ENCODE measurements around the gene TAGLN2.

The TAGLN2 gene

DNA sequence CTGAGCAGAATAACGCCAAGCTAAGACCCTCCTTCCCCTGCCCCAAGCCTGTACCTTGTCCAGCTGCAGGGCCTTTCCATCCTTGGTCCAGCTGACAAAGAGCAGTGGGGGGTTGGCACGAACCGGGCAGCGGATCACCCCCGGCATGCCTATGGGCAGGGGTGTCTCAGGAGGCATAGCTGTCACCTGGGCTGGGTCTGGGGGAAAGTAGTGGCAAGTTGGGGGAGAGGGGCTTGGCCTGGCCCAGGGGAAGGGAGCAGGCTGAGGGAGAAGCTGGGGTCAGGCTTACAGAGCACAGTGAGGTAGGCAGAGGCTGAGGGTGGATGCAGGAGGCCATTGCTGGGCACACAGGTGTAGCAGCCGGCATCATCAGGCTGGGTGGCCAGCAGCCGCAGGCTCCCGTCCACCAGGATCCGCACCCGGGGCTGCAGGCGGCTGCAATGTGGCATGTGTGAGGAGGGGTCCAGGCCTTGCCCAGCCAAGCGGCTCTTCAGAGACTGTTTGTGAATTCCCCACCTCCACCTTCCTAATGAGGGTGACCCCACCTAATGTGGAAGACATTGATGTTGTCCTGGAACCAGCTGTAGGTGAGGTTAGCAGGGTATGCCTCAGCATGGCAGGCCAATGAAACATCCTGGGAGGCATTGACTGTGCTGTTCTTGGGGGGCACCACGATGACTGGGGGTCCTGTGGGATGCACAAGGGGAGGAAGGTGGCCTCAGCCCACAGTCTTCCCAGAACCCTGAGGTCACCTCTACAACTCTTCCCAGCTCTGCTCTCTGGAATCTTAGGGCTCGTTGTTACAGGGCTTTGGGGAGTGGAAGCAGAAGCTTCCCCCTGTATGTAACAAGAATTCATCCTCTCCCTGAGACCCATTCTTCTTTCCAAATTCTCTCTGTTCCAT, 9.1 kb upstream of the TAGLN2 start:
- no peak for DNase-seq

- DNase-seq: no peak
Measured at GRCh38 chr1:159933347-159933746, 8.0 kb upstream of the TAGLN2 start.

DNA sequence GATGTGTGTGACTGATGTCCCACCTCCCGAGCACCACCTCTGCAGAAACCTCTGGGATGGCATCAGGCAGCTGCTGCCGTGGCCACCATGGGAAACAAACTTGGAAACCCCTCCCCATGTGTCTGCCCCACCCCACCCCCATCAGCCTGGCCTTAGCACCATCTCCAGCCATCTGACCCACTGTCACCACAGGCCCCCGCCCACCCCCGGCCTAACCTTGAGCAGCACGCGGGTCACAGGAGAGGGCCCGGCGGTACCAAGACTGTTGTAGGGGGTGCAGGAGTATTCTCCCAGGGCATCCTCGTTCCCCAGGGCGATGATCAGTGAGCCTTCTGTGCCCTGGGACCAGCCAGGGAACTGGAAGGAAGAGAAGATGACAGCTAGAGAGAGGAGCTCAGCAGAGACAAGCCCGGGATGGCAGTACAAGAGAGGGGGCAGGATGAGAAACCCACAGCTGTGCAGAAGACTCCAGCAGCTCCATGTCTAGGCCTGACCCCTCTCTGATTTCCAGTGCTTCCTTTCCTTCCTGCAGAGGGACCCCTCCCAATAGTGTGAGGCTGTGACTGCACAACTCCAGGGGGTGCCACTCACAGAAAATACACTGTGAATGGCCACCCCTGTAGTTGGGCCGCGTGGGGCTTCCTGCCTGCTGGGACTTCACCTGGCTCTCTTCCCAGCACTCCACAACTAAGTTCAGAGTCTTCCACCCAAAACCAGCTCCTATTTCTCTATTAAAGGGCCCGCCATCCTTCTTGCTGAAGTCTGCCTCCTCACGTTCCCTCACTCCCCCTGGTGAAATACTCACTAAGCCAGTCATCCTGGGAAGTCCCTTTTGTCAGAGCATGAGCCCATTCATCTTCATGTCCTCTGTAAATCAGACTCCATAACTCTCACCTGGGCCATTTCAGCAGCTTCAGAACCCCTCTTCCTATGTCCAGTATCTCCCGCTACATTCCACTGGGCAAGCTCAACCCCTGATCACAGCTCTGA, 7.3 kb upstream of the TAGLN2 start:
- DNase-seq: no peak

DNA sequence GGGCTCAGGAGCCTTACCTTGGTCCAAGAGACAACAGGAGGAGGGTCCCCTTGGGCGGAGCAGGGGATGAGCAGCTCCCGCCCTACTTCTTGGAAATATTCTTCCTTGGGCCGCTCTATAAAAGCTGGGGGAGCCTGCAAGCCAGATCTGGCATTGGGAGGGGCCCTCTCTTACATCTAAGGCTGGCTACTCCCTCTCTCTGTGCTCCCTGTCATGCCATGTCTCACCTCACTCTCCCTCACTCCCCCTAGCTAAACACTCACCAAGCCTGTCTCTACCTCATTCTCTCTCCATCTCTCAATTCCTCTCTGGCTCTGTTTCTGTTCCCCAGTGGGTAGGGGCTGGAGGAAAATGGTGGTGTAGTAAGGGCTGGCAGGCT, 6.5 kb upstream of the TAGLN2 start:
- DNase-seq: no peak

- DNase-seq: no peak
Measured at GRCh38 chr1:159931101-159931794, 5.9 kb upstream of the TAGLN2 start.

DNA sequence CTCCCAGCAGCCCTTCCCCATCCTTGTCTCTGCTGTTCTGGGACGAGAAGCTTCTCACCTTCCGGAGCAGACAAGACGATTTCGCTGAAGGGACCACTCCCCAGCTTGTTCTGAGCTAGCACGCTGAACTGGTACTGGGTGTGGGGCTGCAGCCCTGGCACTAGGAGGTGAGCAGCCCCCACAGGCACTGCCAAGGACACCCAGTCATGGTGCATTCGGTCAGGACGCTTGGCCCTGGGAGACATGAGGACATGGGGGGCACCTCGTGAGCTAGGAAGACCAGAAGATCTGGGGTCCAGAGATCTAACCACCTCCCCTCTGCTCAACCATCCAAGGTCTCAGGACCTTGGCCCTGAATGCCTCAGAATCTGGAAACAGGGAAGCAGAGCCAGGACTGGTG, 5.3 kb upstream of the TAGLN2 start:
- DNase-seq: no peak

DNA sequence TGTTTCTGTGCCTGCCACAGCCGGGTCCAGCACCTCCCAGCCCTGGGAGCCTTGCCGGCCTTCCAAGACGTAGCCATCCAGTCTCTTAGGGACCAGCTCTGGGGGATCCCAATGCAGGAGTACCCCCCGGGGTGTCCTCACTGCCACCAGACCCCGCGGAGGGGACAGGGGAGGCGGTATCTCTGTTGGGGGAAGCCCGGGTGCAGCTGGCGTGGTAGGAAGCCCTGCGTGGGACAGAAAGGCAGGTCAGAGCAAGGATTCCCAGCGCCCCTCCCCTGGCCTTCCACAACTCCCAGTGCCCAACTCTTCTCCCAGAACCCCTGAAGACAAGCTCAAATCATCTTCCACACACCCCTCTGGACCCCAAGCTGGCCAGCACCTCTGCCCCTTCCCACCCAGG, 4.9 kb upstream of the TAGLN2 start:
- no peak for DNase-seq

- no peak for DNase-seq
Measured at GRCh38 chr1:159929155-159930051, 4.1 kb upstream of the TAGLN2 start.

GRCh38 chr1:159928491-159929050, 3.3 kb upstream of the TAGLN2 start:
- no peak for DNase-seq

DNA sequence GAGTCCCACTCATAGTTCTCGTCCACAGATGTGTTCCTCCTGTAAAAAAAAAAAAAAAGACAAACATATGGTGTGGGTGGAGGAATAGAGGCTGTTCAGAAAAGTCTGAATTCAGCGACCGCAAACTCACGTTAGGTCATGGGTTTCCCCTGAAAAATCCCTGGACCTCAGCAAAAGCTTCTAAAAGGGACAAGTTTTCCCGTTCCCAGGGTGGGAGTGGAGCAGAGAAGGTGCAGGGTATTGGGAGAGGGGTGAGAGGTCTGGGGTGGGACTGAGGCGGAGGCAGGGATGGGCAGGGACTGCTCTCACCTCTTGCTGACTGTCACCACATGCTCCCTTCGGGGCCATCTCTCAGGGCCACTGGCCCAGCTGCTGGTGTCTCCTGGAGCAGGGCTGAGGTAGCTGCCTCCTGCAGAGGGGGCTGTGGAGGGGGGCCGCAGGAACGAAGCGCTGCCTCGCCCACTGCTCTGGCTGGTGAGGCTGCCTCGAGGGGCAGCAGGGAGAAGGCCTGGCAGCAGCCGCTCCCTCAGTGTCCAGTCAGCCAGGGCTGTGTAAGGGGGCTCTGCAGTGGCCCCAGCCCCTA, 2.6 kb upstream of the TAGLN2 start:
- no peak for DNase-seq

GRCh38 chr1:159927211-159927848, 2.0 kb upstream of the TAGLN2 start:
- no peak for DNase-seq

GRCh38 chr1:159925719-159926078, 392 bp upstream of the TAGLN2 start:
- DNase-seq: no peak

DNA sequence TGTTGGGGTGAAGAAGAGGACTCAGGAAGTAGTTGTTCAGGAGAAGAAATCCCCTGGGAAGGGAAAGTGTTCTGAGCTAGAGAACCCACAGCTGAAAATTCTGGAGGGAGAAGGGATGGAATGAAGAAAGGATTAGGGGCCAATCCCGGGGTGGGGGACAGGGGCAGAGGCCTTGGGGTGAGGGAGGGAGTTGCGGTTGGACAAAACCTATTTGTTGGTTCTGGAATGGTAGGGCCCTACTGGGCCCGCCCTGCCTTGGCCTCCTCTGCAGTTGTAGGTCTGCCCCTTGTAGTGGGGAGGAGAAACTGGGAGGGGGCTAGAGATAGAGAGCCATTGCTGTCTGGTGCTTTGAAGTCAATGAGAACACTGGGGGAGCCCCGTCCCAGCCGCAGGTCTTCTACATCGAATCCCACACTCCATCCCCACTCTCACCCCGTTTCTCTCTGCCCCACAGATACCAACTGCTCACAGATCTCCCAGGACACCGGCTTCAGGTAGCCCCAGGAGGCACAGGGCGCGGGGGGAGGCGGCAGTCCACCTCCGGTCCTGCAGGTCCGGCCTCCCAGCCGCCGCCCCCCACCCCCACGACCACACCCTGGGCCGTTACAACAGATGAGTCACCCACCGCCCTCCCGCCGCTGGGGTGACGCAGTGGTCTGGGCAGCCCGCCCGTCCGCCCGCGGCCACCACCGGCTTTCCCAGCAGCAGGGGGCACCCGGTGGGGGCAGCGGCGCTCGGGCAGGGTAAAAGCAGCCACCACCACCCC, 1.1 kb downstream of the TAGLN2 start:
- DNase-seq: peak; percentile 93

GRCh38 chr1:159923203-159924024, 1.9 kb downstream of the TAGLN2 start:
- peak; percentile 93 for DNase-seq

DNA sequence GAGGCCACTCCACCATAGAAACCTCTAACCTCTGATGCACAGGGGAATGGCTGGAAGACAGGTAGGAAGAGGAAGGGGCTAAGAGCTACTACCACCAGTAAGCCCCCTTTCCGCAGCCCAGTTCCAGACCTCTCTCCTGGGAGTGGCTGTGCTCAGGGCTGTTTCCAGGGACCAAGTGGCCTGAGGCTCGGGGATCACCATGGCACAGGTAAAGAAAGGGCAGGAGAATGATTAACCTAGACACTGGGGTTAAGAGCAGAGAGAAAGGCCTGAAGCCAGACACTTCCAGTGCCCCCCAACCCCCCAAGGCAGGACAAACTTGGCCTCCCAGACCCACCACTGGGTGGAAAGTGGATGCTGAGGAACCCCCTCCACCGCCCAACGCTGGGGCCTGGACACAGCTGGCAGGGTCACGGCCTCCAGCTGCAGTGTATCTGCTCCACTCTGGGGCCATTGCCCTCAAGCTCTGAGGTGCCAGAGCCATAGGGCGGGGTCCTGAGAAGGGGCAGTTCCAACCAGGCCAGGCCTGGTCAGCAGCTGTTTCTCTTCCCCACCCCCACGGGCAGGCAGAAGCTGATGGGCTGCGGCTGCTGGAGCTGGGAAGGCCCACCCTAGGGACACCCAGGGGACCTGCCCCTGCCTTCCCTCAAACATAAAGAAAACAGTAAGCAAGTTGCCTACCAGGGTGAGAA, 2.6 kb downstream of the TAGLN2 start:
- DNase-seq: peak; percentile 84

DNA sequence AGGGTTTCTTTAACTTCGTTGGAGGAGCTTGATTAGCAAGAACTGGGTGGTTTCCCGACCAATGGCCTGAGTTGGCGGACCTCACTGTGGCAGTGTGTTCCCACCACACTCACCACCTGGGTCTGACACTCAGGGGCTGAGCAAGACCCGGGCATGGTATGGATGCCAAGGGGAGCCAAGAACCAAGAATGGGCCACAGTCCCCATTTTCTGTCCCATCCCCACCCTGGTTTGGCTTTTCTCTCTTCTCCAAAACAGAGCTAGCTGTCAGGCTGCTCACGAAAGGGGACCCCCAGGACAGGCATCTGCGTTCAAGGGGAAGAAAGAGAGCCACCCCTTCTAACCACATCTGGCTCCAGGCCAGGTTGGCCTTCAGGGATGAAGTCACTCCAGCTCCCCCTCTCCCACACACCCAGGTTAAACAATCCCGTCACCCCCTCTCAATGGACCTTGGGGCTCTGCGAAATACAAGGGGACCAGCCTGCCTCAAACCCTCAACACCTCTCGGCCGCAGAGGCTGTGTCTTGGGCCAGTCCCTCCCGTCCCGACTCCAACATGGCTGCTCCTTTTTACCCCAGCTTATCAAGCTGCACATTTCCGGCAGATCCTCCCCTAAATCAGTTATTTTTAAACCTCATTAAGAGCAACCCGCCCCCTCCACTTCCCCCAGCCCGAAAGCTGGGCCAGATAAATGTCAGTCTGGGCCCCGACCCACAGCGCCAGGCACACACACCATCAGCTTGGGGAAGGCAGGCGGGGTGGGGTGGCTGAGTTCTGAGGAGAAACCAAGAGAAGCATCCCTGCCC, 3.4 kb downstream of the TAGLN2 start:
- no peak for DNase-seq

- no peak for DNase-seq
Measured at GRCh38 chr1:159921251-159921650, 4.1 kb downstream of the TAGLN2 start.

DNA sequence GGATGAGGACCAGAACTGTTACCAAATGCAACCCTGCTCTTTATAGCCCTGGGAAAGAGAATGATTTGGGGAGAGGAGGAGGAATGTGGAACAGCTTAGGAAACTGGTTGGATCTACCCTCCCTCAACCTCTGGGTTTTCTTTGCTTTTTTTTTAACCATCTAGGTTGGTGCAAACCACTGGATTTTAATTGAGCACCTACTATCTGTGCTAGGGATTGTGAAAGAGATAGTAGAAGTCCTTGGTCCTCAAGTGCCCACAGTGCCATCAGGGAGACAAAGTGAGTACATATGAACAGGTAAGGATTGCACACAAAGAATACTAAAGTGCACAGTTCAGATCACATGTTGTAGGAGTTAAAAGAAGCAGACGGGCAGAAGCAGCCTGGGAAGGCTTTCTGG, 4.7 kb downstream of the TAGLN2 start:
- DNase-seq: no peak

All from femur (tissue), 1 donor.